GM12878 (cell line): ENCODE data around the gene PLXNA4. TPM values are rescaled to one million over a fixed set of nuclear protein-coding genes. Genes with fewer than 3 reads are reported as not detected.

Experiments
- ETV6 ChIP-seq, 2 experiments: fragments of 450-650 bp in 1 of 2; IDR thresholded peaks in 1 of 2; conservative IDR thresholded peaks in 1 of 2; 2 replicates each; pipeline ENCODE4 v1.6.1; 2014; ENCODE audit warnings: antibody characterized with exemption in 1 of 2, borderline replicate concordance in 1 of 2, low read depth in 1 of 2, mild to moderate bottlenecking in 1 of 2, moderate library complexity in 1 of 2
- NFIC ChIP-seq: IDR thresholded peaks from 2 replicates; pipeline ENCODE4 v1.6.1; 2012; ENCODE audit warnings: low read depth, mild to moderate bottlenecking, inconsistent platforms, low read length, moderate library complexity
- NR2F1 ChIP-seq: fragments of 450-650 bp; conservative IDR thresholded peaks from 2 replicates; pipeline ENCODE4 v1.6.1; 2017; ENCODE audit warnings: mild to moderate bottlenecking
- PML ChIP-seq: IDR thresholded peaks from 2 replicates; pipeline ENCODE4 v1.6.1; 2012; ENCODE audit warnings: low read length, inconsistent platforms
- SIN3A ChIP-seq: IDR thresholded peaks from 2 replicates; pipeline ENCODE4 v1.6.1; 2012; ENCODE audit warnings: low read depth, low read length, improper control_type of control experiment
- SREBF2 ChIP-seq: IDR thresholded peaks from 2 replicates; pipeline ENCODE4 v1.6.1; 2012; ENCODE audit warnings: mild to moderate bottlenecking, low read length
- SUPT20H ChIP-seq: IDR thresholded peaks from 2 replicates; pipeline ENCODE4 v1.6.1; 2011; ENCODE audit warnings: low read depth, mild to moderate bottlenecking, low read length, moderate library complexity, borderline replicate concordance; ENCODE audit not compliant: control insufficient read depth
- polyA plus RNA-seq, 11 experiments: library from polyadenylated mRNA; depleted of rRNA in 4 of 11; unstranded in 6 of 11; stranded (reverse) in 5 of 11; fragments of >200 nt; fragmentation: Nextera tagmentation in 4 of 11; fragmentation: Illumina TruSeq in 1 of 11; extraction: Ambion mirVana in 4 of 11; extraction: Trizol in 1 of 11; gene quantifications; 1 replicate in 1 of 11; 2 replicates in 10 of 11; pipeline versions ENCODE4 v1.2.1 to v1.2.3, GENCODE V29; 2011 to 2016; ENCODE audit warnings: inconsistent platforms in 2 of 11, missing spikeins in 2 of 11, low read depth in 1 of 11
- total RNA-seq, 4 experiments: library from RNA; depleted of rRNA in 3 of 4; stranded (reverse); fragments of >200 nt in 3 of 4; fragmentation: Illumina TruSeq in 1 of 4; extraction: Trizol in 1 of 4; gene quantifications; 2 replicates each; pipeline versions ENCODE4 v1.2.1 to v1.2.3, GENCODE V29; 2013 to 2021
- TF ChIP-seq, protein P1 (sequence below): IDR thresholded peaks from 2 replicates; pipeline ENCODE4 v1.6.1; 2012; ENCODE audit warnings: mild to moderate bottlenecking, low read depth, low read length
- TF ChIP-seq, protein P2 (sequence below): IDR thresholded peaks from 2 replicates; pipeline ENCODE4 v1.6.1; 2011; ENCODE audit warnings: borderline replicate concordance, low read depth, mild to moderate bottlenecking, moderate library complexity, low read length; ENCODE audit not compliant: insufficient read depth, poor library complexity, severe bottlenecking
- TF ChIP-seq, protein P3 (sequence below): fragments of 450-650 bp; IDR thresholded peaks from 2 replicates; pipeline ENCODE4 v1.6.1; 2017; ENCODE audit warnings: borderline replicate concordance
- TF ChIP-seq, protein P4 (sequence below): fragments of 450-650 bp; IDR thresholded peaks from 2 replicates; pipeline ENCODE4 v1.6.1; 2014; ENCODE audit warnings: mild to moderate bottlenecking
- TF ChIP-seq, protein P5 (sequence below): fragments of 450-650 bp; formaldehyde crosslinking; IDR thresholded peaks from 2 replicates; pipeline ENCODE4 v1.4.0; 2022; ENCODE audit warnings: mild to moderate bottlenecking, moderate library complexity
- TF ChIP-seq, protein P6 (sequence below): fragments of 450-650 bp; IDR thresholded peaks from 2 replicates; pipeline ENCODE4 v1.6.1; 2017; ENCODE audit warnings: low read depth, mild to moderate bottlenecking, moderate library complexity

PLXNA4 gene
- total and polyA plus RNA-seq, 10 of the 15 experiments (the other 5 are each of a cell fraction or from before 2014, with no cell fraction given), result 0.03 TPM; not detected in 9

DNA sequence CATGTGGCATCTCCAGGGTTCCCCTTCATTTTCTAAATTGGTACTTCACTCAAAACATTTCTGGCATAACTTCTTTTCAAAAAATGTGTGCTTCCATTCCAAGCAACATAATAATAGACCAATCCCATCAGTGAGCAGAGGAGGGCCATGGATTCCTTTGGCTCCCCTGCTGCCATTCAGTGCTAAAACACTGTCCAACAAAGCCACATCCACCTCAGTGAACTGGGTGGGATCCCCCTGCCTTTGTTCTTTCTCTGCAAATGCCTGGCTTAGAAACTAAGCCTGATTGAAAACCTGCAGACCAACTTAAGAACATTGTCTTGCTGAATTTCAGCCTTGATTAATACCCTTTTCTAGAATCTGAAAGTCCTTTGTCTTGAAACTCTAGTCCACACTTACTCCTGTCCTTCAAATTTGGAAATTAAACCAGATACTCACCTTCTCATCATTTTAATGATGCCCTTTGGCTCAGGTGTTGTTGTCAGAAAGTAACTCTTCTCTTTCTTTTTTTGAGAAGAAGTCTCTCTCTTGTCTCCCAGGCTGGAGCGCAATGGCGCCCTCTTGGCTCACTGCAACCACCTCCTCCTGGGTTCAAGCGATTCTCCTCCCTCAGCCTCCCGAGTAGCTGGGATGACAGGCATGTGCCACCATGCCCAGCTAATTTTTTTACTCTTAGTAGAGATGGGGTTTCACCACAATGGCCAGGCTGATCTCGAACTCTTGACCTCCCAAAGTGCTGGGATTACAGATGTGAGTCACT lies 132.3 kb downstream of the PLXNA4 start (continued):
- TF ChIP-seq, protein P1, sequence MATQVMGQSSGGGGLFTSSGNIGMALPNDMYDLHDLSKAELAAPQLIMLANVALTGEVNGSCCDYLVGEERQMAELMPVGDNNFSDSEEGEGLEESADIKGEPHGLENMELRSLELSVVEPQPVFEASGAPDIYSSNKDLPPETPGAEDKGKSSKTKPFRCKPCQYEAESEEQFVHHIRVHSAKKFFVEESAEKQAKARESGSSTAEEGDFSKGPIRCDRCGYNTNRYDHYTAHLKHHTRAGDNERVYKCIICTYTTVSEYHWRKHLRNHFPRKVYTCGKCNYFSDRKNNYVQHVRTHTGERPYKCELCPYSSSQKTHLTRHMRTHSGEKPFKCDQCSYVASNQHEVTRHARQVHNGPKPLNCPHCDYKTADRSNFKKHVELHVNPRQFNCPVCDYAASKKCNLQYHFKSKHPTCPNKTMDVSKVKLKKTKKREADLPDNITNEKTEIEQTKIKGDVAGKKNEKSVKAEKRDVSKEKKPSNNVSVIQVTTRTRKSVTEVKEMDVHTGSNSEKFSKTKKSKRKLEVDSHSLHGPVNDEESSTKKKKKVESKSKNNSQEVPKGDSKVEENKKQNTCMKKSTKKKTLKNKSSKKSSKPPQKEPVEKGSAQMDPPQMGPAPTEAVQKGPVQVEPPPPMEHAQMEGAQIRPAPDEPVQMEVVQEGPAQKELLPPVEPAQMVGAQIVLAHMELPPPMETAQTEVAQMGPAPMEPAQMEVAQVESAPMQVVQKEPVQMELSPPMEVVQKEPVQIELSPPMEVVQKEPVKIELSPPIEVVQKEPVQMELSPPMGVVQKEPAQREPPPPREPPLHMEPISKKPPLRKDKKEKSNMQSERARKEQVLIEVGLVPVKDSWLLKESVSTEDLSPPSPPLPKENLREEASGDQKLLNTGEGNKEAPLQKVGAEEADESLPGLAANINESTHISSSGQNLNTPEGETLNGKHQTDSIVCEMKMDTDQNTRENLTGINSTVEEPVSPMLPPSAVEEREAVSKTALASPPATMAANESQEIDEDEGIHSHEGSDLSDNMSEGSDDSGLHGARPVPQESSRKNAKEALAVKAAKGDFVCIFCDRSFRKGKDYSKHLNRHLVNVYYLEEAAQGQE, result no peak
- TF ChIP-seq NR2F1 (no peak), SIN3A (no peak), SREBF2 (no peak), ETV6 (conservative IDR thresholded peaks at IDR 0.05 in 1 of 2, IDR thresholded peaks at IDR 0.05 in 1 of 2; ENCODE audit: borderline replicate concordance in 1 of 2, low read depth in 1 of 2) (no peak), PML (no peak), NFIC (no peak), SUPT20H (no peak)
- TF ChIP-seq, protein P2, sequence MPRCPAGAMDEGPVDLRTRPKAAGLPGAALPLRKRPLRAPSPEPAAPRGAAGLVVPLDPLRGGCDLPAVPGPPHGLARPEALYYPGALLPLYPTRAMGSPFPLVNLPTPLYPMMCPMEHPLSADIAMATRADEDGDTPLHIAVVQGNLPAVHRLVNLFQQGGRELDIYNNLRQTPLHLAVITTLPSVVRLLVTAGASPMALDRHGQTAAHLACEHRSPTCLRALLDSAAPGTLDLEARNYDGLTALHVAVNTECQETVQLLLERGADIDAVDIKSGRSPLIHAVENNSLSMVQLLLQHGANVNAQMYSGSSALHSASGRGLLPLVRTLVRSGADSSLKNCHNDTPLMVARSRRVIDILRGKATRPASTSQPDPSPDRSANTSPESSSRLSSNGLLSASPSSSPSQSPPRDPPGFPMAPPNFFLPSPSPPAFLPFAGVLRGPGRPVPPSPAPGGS, result no peak
- TF ChIP-seq, protein P3, sequence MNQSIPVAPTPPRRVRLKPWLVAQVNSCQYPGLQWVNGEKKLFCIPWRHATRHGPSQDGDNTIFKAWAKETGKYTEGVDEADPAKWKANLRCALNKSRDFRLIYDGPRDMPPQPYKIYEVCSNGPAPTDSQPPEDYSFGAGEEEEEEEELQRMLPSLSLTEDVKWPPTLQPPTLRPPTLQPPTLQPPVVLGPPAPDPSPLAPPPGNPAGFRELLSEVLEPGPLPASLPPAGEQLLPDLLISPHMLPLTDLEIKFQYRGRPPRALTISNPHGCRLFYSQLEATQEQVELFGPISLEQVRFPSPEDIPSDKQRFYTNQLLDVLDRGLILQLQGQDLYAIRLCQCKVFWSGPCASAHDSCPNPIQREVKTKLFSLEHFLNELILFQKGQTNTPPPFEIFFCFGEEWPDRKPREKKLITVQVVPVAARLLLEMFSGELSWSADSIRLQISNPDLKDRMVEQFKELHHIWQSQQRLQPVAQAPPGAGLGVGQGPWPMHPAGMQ, result no peak
- TF ChIP-seq, protein P4, sequence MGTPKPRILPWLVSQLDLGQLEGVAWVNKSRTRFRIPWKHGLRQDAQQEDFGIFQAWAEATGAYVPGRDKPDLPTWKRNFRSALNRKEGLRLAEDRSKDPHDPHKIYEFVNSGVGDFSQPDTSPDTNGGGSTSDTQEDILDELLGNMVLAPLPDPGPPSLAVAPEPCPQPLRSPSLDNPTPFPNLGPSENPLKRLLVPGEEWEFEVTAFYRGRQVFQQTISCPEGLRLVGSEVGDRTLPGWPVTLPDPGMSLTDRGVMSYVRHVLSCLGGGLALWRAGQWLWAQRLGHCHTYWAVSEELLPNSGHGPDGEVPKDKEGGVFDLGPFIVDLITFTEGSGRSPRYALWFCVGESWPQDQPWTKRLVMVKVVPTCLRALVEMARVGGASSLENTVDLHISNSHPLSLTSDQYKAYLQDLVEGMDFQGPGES, result no peak
- TF ChIP-seq, protein P5, sequence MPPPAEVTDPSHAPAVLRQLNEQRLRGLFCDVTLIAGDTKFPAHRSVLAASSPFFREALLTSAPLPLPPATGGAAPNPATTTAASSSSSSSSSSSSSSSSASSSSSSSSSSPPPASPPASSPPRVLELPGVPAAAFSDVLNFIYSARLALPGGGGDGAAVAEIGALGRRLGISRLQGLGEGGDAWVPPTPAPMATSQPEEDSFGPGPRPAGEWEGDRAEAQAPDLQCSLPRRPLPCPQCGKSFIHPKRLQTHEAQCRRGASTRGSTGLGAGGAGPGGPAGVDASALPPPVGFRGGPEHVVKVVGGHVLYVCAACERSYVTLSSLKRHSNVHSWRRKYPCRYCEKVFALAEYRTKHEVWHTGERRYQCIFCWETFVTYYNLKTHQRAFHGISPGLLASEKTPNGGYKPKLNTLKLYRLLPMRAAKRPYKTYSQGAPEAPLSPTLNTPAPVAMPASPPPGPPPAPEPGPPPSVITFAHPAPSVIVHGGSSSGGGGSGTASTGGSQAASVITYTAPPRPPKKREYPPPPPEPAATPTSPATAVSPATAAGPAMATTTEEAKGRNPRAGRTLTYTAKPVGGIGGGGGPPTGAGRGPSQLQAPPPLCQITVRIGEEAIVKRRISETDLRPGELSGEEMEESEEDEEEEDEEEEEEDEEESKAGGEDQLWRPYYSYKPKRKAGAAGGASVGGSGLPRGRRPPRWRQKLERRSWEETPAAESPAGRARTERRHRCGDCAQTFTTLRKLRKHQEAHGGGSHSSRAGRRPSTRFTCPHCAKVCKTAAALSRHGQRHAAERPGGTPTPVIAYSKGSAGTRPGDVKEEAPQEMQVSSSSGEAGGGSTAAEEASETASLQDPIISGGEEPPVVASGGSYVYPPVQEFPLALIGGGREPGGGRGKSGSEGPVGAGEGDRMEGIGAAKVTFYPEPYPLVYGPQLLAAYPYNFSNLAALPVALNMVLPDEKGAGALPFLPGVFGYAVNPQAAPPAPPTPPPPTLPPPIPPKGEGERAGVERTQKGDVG (CRISPR knock-in tag), result no peak
- TF ChIP-seq, protein P6, sequence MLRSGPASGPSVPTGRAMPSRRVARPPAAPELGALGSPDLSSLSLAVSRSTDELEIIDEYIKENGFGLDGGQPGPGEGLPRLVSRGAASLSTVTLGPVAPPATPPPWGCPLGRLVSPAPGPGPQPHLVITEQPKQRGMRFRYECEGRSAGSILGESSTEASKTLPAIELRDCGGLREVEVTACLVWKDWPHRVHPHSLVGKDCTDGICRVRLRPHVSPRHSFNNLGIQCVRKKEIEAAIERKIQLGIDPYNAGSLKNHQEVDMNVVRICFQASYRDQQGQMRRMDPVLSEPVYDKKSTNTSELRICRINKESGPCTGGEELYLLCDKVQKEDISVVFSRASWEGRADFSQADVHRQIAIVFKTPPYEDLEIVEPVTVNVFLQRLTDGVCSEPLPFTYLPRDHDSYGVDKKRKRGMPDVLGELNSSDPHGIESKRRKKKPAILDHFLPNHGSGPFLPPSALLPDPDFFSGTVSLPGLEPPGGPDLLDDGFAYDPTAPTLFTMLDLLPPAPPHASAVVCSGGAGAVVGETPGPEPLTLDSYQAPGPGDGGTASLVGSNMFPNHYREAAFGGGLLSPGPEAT, result no peak
